Type B pancreatic cell (in vitro differentiated cells): Measurements from ENCODE around the gene KRTAP22-2. TPM values are rescaled to one million over a fixed set of nuclear protein-coding genes. Genes with fewer than 3 reads are reported as not detected.

Experiments
- DNase-seq: peaks from one replicate; pipeline ENCODE4 v3.0.0; 2021; ENCODE audit warnings: mixed read lengths; ENCODE audit not compliant: unreplicated experiment; ENCODE audit errors: extremely low spot score
- H3K27ac Mint-ChIP-seq: 2 replicates; pipeline ENCODE4 v1.8.0; 2021; ENCODE audit warnings: mild to moderate bottlenecking, mixed read lengths
- H3K27me3 Mint-ChIP-seq: 2 replicates; pipeline ENCODE4 v1.8.0; 2021; ENCODE audit warnings: mixed read lengths
- H3K36me3 Mint-ChIP-seq: 2 replicates; pipeline ENCODE4 v1.8.0; 2021; ENCODE audit warnings: mixed read lengths
- H3K4me1 Mint-ChIP-seq: one replicate; pipeline ENCODE4 v1.8.0; 2021; ENCODE audit warnings: mixed read lengths; ENCODE audit not compliant: unreplicated experiment
- H3K4me3 Mint-ChIP-seq: 2 replicates; pipeline ENCODE4 v1.8.0; 2021; ENCODE audit warnings: mild to moderate bottlenecking, mixed read lengths
- H3K9me3 Mint-ChIP-seq: 2 replicates; pipeline ENCODE4 v1.8.0; 2021; ENCODE audit warnings: mixed read lengths
- long read RNA-seq: library from polyadenylated mRNA; unstranded; transcript quantifications from one replicate; pipeline ENCODE4 v2.0.0, GENCODE V29; 2020
- total RNA-seq: library from RNA; stranded (reverse); gene quantifications from 2 replicates; pipeline ENCODE4 v1.2.1, GENCODE V29; 2021; ENCODE audit warnings: low replicate concordance
- TF ChIP-seq, protein P1 (sequence below): fragments of 200-600 bp; sonication (generic); conservative IDR thresholded peaks from 2 replicates; pipeline ENCODE4 v1.5.0; 2021; ENCODE audit warnings: antibody characterized with exemption, mild to moderate bottlenecking

KRTAP22-2 gene
- not detected in 2 replicates for total RNA-seq
- long read RNA-seq, result 0 reads

DNA sequence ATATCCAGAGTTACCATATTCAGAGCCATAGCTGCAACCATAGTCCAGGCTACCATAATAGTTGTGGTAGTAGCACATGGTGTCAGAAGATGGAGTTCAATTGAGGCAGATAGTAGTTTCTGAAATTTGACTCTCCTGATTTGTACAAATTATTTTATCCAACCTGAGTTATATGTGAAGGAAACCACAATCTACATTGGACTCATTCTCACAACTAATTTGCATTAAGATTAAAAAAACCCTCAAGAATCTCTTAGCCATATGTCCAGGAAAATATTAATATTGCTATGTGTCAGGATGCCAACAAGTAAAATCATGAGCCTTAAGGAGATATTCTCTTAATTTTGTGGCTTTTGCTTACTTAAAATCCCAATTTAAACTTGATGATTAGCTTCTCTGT is at the start of gene KRTAP22-2:
Gene KRTAP22-2 (minus strand): TSS at position 101 of the 400 bp plus-strand sequence.
- DNase-seq, result no peak
- TF ChIP-seq, protein P1, sequence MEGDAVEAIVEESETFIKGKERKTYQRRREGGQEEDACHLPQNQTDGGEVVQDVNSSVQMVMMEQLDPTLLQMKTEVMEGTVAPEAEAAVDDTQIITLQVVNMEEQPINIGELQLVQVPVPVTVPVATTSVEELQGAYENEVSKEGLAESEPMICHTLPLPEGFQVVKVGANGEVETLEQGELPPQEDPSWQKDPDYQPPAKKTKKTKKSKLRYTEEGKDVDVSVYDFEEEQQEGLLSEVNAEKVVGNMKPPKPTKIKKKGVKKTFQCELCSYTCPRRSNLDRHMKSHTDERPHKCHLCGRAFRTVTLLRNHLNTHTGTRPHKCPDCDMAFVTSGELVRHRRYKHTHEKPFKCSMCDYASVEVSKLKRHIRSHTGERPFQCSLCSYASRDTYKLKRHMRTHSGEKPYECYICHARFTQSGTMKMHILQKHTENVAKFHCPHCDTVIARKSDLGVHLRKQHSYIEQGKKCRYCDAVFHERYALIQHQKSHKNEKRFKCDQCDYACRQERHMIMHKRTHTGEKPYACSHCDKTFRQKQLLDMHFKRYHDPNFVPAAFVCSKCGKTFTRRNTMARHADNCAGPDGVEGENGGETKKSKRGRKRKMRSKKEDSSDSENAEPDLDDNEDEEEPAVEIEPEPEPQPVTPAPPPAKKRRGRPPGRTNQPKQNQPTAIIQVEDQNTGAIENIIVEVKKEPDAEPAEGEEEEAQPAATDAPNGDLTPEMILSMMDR, result no peak
- H3K27me3 Mint-ChIP-seq, result no peaks in the 10 kb centered on the region
- H3K36me3 Mint-ChIP-seq, result no peaks in the 10 kb centered on the region
- H3K4me3 Mint-ChIP-seq, result no peak within 1 kb of the TSS
- H3K9me3 Mint-ChIP-seq, result no peaks in the 10 kb centered on the region
- H3K27ac Mint-ChIP-seq, result no peak within 1 kb of the TSS
- no peaks in the 10 kb centered on the region for H3K4me1 Mint-ChIP-seq

DNA sequence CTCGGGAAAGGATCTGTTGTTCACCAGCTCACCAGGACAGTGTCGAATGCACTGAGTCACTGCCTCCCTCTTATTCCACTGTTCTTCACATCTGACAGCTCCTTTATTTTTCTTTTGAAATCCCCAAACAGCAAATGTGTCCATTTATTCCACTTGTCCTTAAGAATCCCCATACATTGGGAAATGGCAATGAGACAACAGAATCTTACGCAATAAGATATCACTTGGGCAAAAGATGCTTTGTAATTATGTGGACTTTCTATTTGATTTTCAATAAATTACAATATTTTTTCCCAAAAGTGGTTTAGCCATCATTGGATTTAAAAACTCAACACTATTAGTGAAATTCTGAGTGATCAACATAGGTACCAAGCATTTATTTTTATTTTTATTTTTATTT is 48.5 kb upstream of the KRTAP22-2 start:
- DNase-seq, result no peak
- Mint-ChIP-seq H3K4me3 (no peak overlapping the region), H3K27me3 (no peaks in the 10 kb centered on the region), H3K27ac (no peak overlapping the region), H3K9me3 (no peaks in the 10 kb centered on the region), H3K4me1 (no peaks in the 10 kb centered on the region), H3K36me3 (no peaks in the 10 kb centered on the region)
- TF ChIP-seq, protein P1, result no peak

DNA sequence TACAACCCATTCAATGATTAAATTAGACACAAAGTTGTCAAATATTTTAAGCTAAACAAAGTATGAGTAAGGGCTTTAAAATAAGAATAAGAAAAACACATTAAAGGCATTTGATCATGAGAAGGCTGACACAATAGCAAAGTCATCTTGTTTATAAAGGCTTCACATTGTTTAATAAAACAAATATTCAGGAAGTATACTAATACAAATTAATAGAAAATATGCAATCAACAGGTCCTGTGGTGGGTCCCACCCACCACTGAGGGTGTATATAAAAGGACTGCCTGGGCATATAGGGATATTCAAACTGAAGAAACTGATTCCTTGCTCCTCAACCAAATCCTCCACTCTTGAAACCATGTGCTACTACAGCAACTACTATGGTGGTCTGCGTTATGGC is 44.7 kb upstream of the KRTAP22-2 start, which contains the start of gene KRTAP20-2:
Gene KRTAP20-2 (plus strand): TSS at position 301 of the 400 bp plus-strand sequence. CDS start 58 bp downstream, at position 359.
- H3K27ac Mint-ChIP-seq, result no peak within 1 kb of the TSS
- no peaks in the 10 kb centered on the region for H3K36me3 Mint-ChIP-seq
- DNase-seq, result no peak
- H3K4me1 Mint-ChIP-seq, result no peaks in the 10 kb centered on the region
- H3K4me3 Mint-ChIP-seq, result no peak within 1 kb of the TSS
- TF ChIP-seq, protein P1, result no peak
- no peaks in the 10 kb centered on the region for H3K9me3 Mint-ChIP-seq
- H3K27me3 Mint-ChIP-seq, result no peaks in the 10 kb centered on the region

DNA sequence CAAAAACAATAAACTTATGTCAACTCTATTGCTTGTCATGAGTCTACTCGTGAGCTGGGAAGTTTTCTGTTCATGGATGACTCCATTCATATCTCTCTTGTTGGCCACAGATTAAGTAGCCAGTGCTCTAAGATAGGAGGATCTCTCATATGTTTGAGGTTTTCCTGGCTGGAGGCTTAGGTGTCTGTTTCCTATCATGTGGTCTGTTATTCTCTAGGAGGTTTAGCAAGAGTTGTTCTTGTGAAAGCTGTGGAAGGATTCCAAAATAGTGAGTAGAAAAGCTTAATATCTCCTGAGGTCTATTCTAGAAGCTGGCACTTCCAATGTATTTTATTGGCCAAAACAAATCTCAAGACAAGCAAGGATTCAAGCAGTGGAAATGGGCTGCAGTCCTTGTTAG is 39.0 kb upstream of the KRTAP22-2 start:
- DNase-seq, result no peak
- Mint-ChIP-seq H3K4me3 (no peak overlapping the region), H3K27me3 (no peaks in the 10 kb centered on the region), H3K4me1 (no peaks in the 10 kb centered on the region), H3K27ac (no peak overlapping the region), H3K9me3 (no peaks in the 10 kb centered on the region), H3K36me3 (no peaks in the 10 kb centered on the region)
- TF ChIP-seq, protein P1, result no peak

DNA sequence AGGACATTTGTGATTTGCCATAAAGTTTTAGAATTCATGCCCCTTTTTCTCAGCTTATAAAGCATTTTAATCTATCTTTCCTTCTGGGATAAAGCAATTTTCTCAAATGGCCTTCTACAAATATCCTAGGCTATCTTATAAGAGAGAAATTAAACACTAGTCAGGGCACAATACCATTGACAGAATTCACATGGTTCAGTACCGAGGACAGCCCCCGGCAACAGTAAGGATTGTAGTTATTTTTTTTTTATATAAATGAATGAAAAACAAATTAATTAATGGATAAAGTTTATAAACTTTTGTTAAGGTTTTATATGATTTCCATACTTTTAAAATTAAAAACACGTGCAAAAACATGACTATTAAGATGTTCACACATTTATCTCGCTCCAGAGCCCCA is 37.9 kb upstream of the KRTAP22-2 start:
- no peak overlapping the region for H3K4me3 Mint-ChIP-seq
- no peaks in the 10 kb centered on the region for H3K4me1 Mint-ChIP-seq
- DNase-seq, result no peak
- H3K36me3 Mint-ChIP-seq, result no peaks in the 10 kb centered on the region
- TF ChIP-seq, protein P1, result no peak
- H3K27ac Mint-ChIP-seq, result no peak overlapping the region
- no peaks in the 10 kb centered on the region for H3K9me3 Mint-ChIP-seq
- no peaks in the 10 kb centered on the region for H3K27me3 Mint-ChIP-seq
